OCI-LY7 (cell line): ENCODE data around the gene GOLM1. TPM values are rescaled to one million over a fixed set of nuclear protein-coding genes. Genes with fewer than 3 reads are reported as not detected.

Experiments used
- BruUV-seq: library from RNA; stranded (reverse); fragments of 400-500 nt; replicated peaks from 2 replicates; lab custom pipeline; 2021; lab: Mats Ljungman, UMichigan
- CTCF ChIA-PET: fragments of 300-600 bp; sonication (Branson Sonifier 250); formaldehyde crosslinking; loops from one replicate; lab custom pipeline; 2022; ENCODE audit warnings: antibody characterized with exemption; ENCODE audit not compliant: unreplicated experiment; lab: Charles Lee
- POLR2A ChIA-PET: fragments of 300-600 bp; sonication (Branson Sonifier 250); formaldehyde crosslinking; loops from one replicate; lab custom pipeline; 2022; ENCODE audit warnings: antibody characterized with exemption; lab: Charles Lee
- DNase-seq: peaks from one replicate; pipeline ENCODE4 v3.0.0-alpha.2; 2015; ENCODE audit warnings: low spot score
- H2AFZ ChIP-seq: fragments of 200-600 bp; sonication (generic), shearing (Covaris generic); 2 replicates; pipeline ENCODE4 v1.6.1; 2014; ENCODE audit warnings: mild to moderate bottlenecking, antibody characterized with exemption, low read length, moderate library complexity
- H3K27ac ChIP-seq: fragments of 200-600 bp; sonication (generic); 2 replicates; pipeline ENCODE4 v1.5.1; 2014; ENCODE audit warnings: mixed run types, low read depth, mild to moderate bottlenecking, moderate library complexity, low read length, inconsistent platforms; ENCODE audit not compliant: poor library complexity, severe bottlenecking
- H3K36me3 ChIP-seq: fragments of 200-600 bp; sonication (generic); 2 replicates; pipeline ENCODE4 v1.6.1; 2014; ENCODE audit warnings: mild to moderate bottlenecking, antibody characterized with exemption, low read length, moderate library complexity, mixed read lengths; ENCODE audit not compliant: insufficient read depth
- H3K4me1 ChIP-seq: fragments of 200-600 bp; sonication (generic); 2 replicates; pipeline ENCODE4 v1.5.1; 2014; ENCODE audit warnings: mild to moderate bottlenecking, low read length; ENCODE audit not compliant: insufficient read depth, poor library complexity, severe bottlenecking
- H3K4me2 ChIP-seq: fragments of 200-600 bp; sonication (generic); 2 replicates; pipeline ENCODE4 v1.6.1; 2014; ENCODE audit warnings: mild to moderate bottlenecking, low read length
- H3K4me3 ChIP-seq: fragments of 200-600 bp; sonication (generic); 2 replicates; pipeline ENCODE4 v1.5.1; 2014; ENCODE audit warnings: mild to moderate bottlenecking, low read depth, low read length; ENCODE audit not compliant: poor library complexity, severe bottlenecking
- H3K79me2 ChIP-seq: fragments of 200-600 bp; sonication (generic); 2 replicates; pipeline ENCODE4 v1.6.1; 2016; ENCODE audit warnings: low read depth, mild to moderate bottlenecking, low read length, moderate library complexity, mixed read lengths; ENCODE audit not compliant: insufficient read depth
- H3K9me2 ChIP-seq: fragments of 200-600 bp; sonication (generic); 2 replicates; pipeline ENCODE4 v1.6.1; 2016; ENCODE audit warnings: mild to moderate bottlenecking, low read length, mixed read lengths; ENCODE audit not compliant: insufficient read depth
- H3K9me3 ChIP-seq: fragments of 200-600 bp; sonication (generic); 2 replicates; pipeline ENCODE4 v1.6.1; 2014; ENCODE audit warnings: mild to moderate bottlenecking, mixed run types, low read length, mixed read lengths
- H4K20me1 ChIP-seq: fragments of 200-600 bp; sonication (generic); 2 replicates; pipeline ENCODE4 v1.6.1; 2014; ENCODE audit warnings: mild to moderate bottlenecking, antibody characterized with exemption, low read length, moderate library complexity, mixed read lengths; ENCODE audit not compliant: insufficient read depth
- CTCF ChIP-seq: fragments of 200-600 bp; sonication (generic); conservative IDR thresholded peaks from 2 replicates; pipeline ENCODE4 v1.5.1; 2014; ENCODE audit warnings: mild to moderate bottlenecking, antibody characterized with exemption, low read length, moderate library complexity, mixed read lengths
- EZH2phosphoT487 ChIP-seq: fragments of 200-600 bp; sonication (generic); IDR thresholded peaks from 2 replicates; pipeline ENCODE4 v1.6.1; 2018; ENCODE audit warnings: low read depth, borderline replicate concordance, mild to moderate bottlenecking, mixed run types, antibody characterized with exemption, low read length, moderate library complexity, mixed read lengths
- intact Hi-C: fragments of 100-400 bp; cut with micrococcal nuclease; formaldehyde crosslinking; loops from one replicate; pipeline ENCODE4 v1.10.0; 2022; ENCODE audit not compliant: unreplicated experiment
- total RNA-seq, 2 experiments: library from RNA; depleted of rRNA in 1 of 2; stranded (reverse); fragments of >200 nt in 1 of 2; shearing (Covaris generic) in 1 of 2; gene quantifications; 2 replicates each; pipeline ENCODE4 v1.2.3, GENCODE V29; 2014 to 2022

Gene GOLM1
- total RNA-seq, 2 experiments from 2014 or later: 0.16 TPM; not detected in 1

GRCh38 chr9:86126998-86127972 lies 27.9 kb upstream of the GOLM1 start:
- no peak for DNase-seq
- no TSS peak for BruUV-seq
- TF ChIP-seq CTCF: no peak
- no peak for TF ChIP-seq EZH2phosphoT487
- Histone ChIP-seq H3K4me1 (no peaks in the 10 kb centered on the region), H3K4me2 (no peak overlapping the region), H3K9me2 (no peaks in the 10 kb centered on the region), H3K9me3 (no peaks in the 10 kb centered on the region), H3K36me3 (no peaks in the 10 kb centered on the region), H2AFZ (no peak overlapping the region), H4K20me1 (no peaks in the 10 kb centered on the region), H3K79me2 (no peaks in the 10 kb centered on the region), H3K27ac (no peak overlapping the region), H3K4me3 (no peak overlapping the region)
- ChIA-PET POLR2A (interaction anchor here (0.5 kb wide), 1 partner anchor 63 kb away, joined by 3 read pairs; no protein-coding TSS in a partner anchor), CTCF (no interaction called here)
- intact Hi-C loops: no loop called here

GRCh38 chr9:86122311-86122710 lies 23.0 kb upstream of the GOLM1 start:
- Histone ChIP-seq H3K9me2 (no peaks in the 10 kb centered on the region), H3K4me3 (no peak overlapping the region), H3K4me2 (no peak overlapping the region), H3K27ac (no peak overlapping the region), H4K20me1 (no peaks in the 10 kb centered on the region), H3K79me2 (no peaks in the 10 kb centered on the region), H3K9me3 (no peaks in the 10 kb centered on the region), H3K36me3 (no peaks in the 10 kb centered on the region), H2AFZ (no peak overlapping the region), H3K4me1 (no peaks in the 10 kb centered on the region)
- CTCF ChIA-PET: no interaction called here
- POLR2A ChIA-PET: no interaction called here
- TF ChIP-seq EZH2phosphoT487 (no peak), CTCF (no peak)
- intact Hi-C loops: no loop called here
- BruUV-seq: no TSS peak
- DNase-seq: no peak

DNA sequence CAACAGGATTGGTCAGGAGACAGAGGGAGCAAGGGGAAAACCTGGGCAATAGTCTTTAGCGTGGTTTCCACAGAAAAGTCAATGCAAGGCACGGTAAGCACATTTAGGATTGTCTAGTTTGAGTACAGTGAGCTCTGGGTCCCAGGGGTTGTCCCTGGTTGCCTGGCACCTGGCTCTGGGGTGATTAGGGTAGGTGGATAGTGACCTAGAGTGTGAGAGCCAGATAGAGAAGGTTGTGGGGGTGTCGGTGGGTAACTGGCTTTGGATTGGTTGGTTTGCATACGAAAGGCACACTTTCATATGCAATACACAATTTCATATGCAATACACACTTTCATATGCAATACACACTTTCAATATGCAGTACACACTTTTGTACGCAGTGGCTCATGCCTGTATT lies 20.1 kb upstream of the GOLM1 start:
- no TSS peak for BruUV-seq

More for the DNA sequence above, 20.1 kb upstream of the GOLM1 start:
- Histone ChIP-seq H3K4me2 (no peak overlapping the region), H3K27ac (no peak overlapping the region), H3K4me3 (no peak overlapping the region), H4K20me1 (no peaks in the 10 kb centered on the region), H3K36me3 (no peaks in the 10 kb centered on the region), H3K4me1 (no peaks in the 10 kb centered on the region), H3K9me2 (no peaks in the 10 kb centered on the region), H2AFZ (no peak overlapping the region), H3K9me3 (no peaks in the 10 kb centered on the region), H3K79me2 (no peaks in the 10 kb centered on the region)
- no peak for TF ChIP-seq CTCF
- TF ChIP-seq EZH2phosphoT487: no peak
- no peak for DNase-seq
- POLR2A ChIA-PET: no interaction called here
- CTCF ChIA-PET: no interaction called here
- intact Hi-C loops: no loop called here
